HepG2 (cell line): ENCODE data around the gene COL26A1. TPM values are rescaled to one million over a fixed set of nuclear protein-coding genes. Genes with fewer than 3 reads are reported as not detected.

Source experiments
- ATAC-seq: fragments of 200-7000 bp; cut with Tn5 transposase; 3 replicates; pipeline ENCODE4 v1.9.1; 2020; ENCODE audit warnings: mild to moderate bottlenecking, moderate library complexity
- BruUV-seq: library from RNA; stranded (reverse); fragments of 400-500 nt; replicated peaks from 2 replicates; lab custom pipeline; 2021; lab: Mats Ljungman, UMichigan
- CTCF ChIA-PET: fragments of 300-600 bp; formaldehyde crosslinking; extraction: SDS; loops from one replicate; lab custom pipeline; 2021; ENCODE audit warnings: low total read pairs, inconsistent platforms, low intra/inter-chr PET ratio; lab: Yijun Ruan, JAX
- POLR2A ChIA-PET: fragments of 350-600 bp; sonication (Branson Sonifier 250); formaldehyde crosslinking; loops from one replicate; lab custom pipeline; 2020; ENCODE audit warnings: antibody characterized with exemption, inconsistent platforms; lab: Yijun Ruan, JAX
- DNase-seq: peaks from one replicate; pipeline ENCODE4 v3.0.0-alpha.2; 2015; ENCODE audit warnings: low spot score
- FAIRE-seq: peaks from 3 replicates; lab custom pipeline; 2011; peaks lifted over from hg19 to GRCh38; lab: Jason Lieb, UNC
- H2AFZ ChIP-seq: one replicate; pipeline ENCODE4 v1.6.1; 2011; ENCODE audit warnings: low read length, inconsistent platforms
- H3K27ac ChIP-seq: fragments of 300-600 bp; 3 replicates; pipeline ENCODE4 v1.8.0; 2011; ENCODE audit warnings: mixed run types, mild to moderate bottlenecking, mixed read lengths, low read length, inconsistent platforms; ENCODE audit not compliant: insufficient read depth; ENCODE audit errors: extremely low read length
- H3K27me3 ChIP-seq, 2 experiments: fragments of 200-600 bp in 1 of 2; 2 replicates in 1 of 2; 3 replicates in 1 of 2; pipeline versions ENCODE4 v1.6.0 to v1.8.0; 2011; ENCODE audit warnings: low read length in 2 of 2, mild to moderate bottlenecking in 2 of 2, moderate library complexity in 2 of 2, inconsistent platforms in 1 of 2; ENCODE audit not compliant: insufficient read depth in 2 of 2, control insufficient read depth in 1 of 2
- H3K36me3 ChIP-seq, 2 experiments: fragments of 200-600 bp in 1 of 2; replicated peaks in 1 of 2; 2 replicates in 1 of 2; 3 replicates in 1 of 2; pipeline versions ENCODE4 v1.5.1 to v1.8.0; 2011; ENCODE audit warnings: low read length in 2 of 2, inconsistent platforms in 1 of 2; ENCODE audit not compliant: insufficient read depth in 2 of 2, control insufficient read depth in 1 of 2
- H3K4me1 ChIP-seq: 2 replicates; pipeline ENCODE4 v1.5.1; 2012; ENCODE audit warnings: low read length, inconsistent platforms; ENCODE audit not compliant: insufficient read depth
- H3K4me2 ChIP-seq: 2 replicates; pipeline ENCODE4 v1.6.0; 2011; ENCODE audit warnings: low read depth, low read length, inconsistent platforms
- H3K4me3 ChIP-seq, 3 experiments: fragments of 200-600 bp in 1 of 3; sonication (generic), shearing (Covaris generic) in 1 of 3; replicated peaks in 1 of 3; 2 replicates each; pipeline ENCODE4 v1.5.1; 2011 to 2016; ENCODE audit warnings: low read length in 3 of 3, inconsistent platforms in 2 of 3, low read depth in 2 of 3, mild to moderate bottlenecking in 2 of 3, control low read depth in 1 of 3, mixed read lengths in 1 of 3; ENCODE audit not compliant: insufficient read depth in 1 of 3
- H3K79me2 ChIP-seq: one replicate; pipeline ENCODE4 v1.6.1; 2011; ENCODE audit warnings: low read length, inconsistent platforms; ENCODE audit not compliant: insufficient read depth
- H3K9ac ChIP-seq: 2 replicates; pipeline ENCODE4 v1.6.0; 2011; ENCODE audit warnings: mild to moderate bottlenecking, low read depth, low read length, inconsistent platforms; ENCODE audit not compliant: insufficient read depth
- H3K9me3 ChIP-seq: 2 replicates; pipeline ENCODE4 v1.5.1; 2012; ENCODE audit warnings: mild to moderate bottlenecking, low read length
- H4K20me1 ChIP-seq: 2 replicates; pipeline ENCODE4 v1.6.0; 2011; ENCODE audit warnings: inconsistent platforms, mild to moderate bottlenecking, low read length, moderate library complexity; ENCODE audit not compliant: insufficient read depth
- CEBPG ChIP-seq: IDR thresholded peaks from 2 replicates; pipeline ENCODE4 v1.6.1; 2016
- NFYB ChIP-seq: sonication (generic); formaldehyde crosslinking; IDR thresholded peaks from 2 replicates; pipeline ENCODE4 v1.4.0; 2020; ENCODE audit warnings: missing genetic modification reagents
- NFYC ChIP-seq: IDR thresholded peaks from 2 replicates; pipeline ENCODE4 v1.6.1; 2016; ENCODE audit warnings: missing genetic modification reagents, missing compliant biosample characterization
- SNAI1 ChIP-seq: sonication (generic); formaldehyde crosslinking; IDR thresholded peaks from 2 replicates; pipeline ENCODE4 v1.5.0; 2020; ENCODE audit warnings: mild to moderate bottlenecking, missing genetic modification reagents, borderline replicate concordance
- ZIK1 ChIP-seq: sonication (generic); formaldehyde crosslinking; IDR thresholded peaks from 2 replicates; pipeline ENCODE4 v1.5.0; 2020; ENCODE audit warnings: mild to moderate bottlenecking, low read depth, missing genetic modification reagents, borderline replicate concordance
- ZNF143 ChIP-seq: sonication (generic); formaldehyde crosslinking; IDR thresholded peaks from 2 replicates; pipeline ENCODE4 v1.4.0; 2020; ENCODE audit warnings: missing genetic modification reagents
- ZNF160 ChIP-seq: sonication (generic); formaldehyde crosslinking; IDR thresholded peaks from 2 replicates; pipeline ENCODE4 v1.8.0; 2022; ENCODE audit warnings: mild to moderate bottlenecking, inconsistent platforms, missing genetic modification reagents
- WGBS: methylation state at CpG from one replicate; pipeline ENCODE4 v1.1.6; 2017; ENCODE audit warnings: low lambda C conversion rate; 5-methylcytosine and 5-hydroxymethylcytosine counted together
- in situ Hi-C: cut with HindIII; loops from 2 replicates; pipeline ENCODE4 v1.10.0; 2017; ENCODE audit warnings: low pct_unique_long_range_greater_than_20kb; ENCODE audit not compliant: extremely low pct_ligation_motif_present
- intact Hi-C: fragments of 100-400 bp; cut with micrococcal nuclease; formaldehyde crosslinking; loops from one replicate; pipeline ENCODE4 v1.10.0; 2022; ENCODE audit not compliant: unreplicated experiment
- polyA plus RNA-seq, 8 experiments: library from polyadenylated mRNA; depleted of rRNA in 3 of 8; stranded (reverse) in 7 of 8; unstranded in 1 of 8; fragments of >200 nt; fragmentation: Illumina TruSeq in 4 of 8; extraction: Trizol in 4 of 8; gene quantifications; 2 replicates each; pipeline versions ENCODE4 v1.2.1 to v1.2.3, GENCODE V29; 2011 to 2016; ENCODE audit warnings: low read depth in 4 of 8, missing spikeins in 1 of 8, mixed read lengths in 1 of 8; ENCODE audit not compliant: insufficient read depth in 1 of 8
- total RNA-seq, 5 experiments: library from RNA; depleted of rRNA; stranded (reverse); fragments of >200 nt; fragmentation: Illumina TruSeq; extraction: Trizol; gene quantifications; 2 replicates each; pipeline ENCODE4 v1.2.3, GENCODE V29; 2016; ENCODE audit warnings: low read depth in 1 of 5
- TF ChIP-seq, protein P1 (sequence below): sonication (generic); formaldehyde crosslinking; IDR thresholded peaks from 2 replicates; pipeline ENCODE4 v1.5.0; 2020; ENCODE audit warnings: mild to moderate bottlenecking, missing genetic modification reagents

The COL26A1 gene
- total and polyA plus RNA-seq, 2 of the 13 experiments (the other 11 are each of a cell fraction or from before 2014, with no cell fraction given) = 7.8 to 9.2 TPM

DNA sequence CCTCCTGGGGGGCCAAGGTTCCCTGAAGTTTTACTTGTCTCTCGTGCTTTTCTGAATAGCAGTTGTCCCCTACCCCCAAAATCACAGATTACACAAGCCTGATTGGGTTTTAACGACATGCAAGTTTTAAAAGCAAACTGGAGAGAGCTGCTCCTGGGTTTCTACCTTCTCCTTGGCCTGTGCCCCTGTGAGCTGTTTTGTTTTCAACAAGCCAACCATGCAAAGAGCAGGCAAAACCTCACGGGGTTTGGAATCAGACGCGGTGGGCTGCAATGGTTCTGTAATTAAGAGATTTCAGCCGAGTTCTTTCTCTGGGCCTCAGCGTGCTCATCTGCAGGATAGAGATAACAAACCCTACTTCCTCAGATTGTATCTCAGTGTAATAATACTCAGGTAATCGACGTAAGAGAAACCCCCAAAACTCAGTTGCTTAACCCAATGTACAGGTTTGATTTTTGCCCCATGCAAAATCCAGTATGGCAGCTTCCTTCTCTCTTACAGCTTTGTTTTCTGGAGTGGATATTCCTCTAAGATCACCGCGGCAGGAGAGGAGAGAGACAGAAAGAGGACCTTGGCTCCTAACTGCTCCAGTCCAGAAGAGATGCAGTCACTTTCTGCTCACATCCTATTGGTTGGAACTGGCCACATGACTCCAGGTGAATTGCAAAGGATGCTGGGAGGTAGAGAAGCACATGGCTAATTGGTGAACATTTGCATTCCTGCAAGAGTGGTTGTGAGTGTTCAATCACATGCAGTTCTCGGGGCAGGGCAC is 224.4 kb downstream of the COL26A1 start:
- FAIRE-seq (no peak), ATAC-seq (no peak), DNase-seq (no peak)
- BruUV-seq = no TSS peak
- no peaks in the 10 kb centered on the region for H3K27me3 ChIP-seq
- POLR2A ChIA-PET = no interaction called here
- CTCF ChIA-PET = no interaction called here
- intact Hi-C loops (no loop called here), in situ Hi-C loops (no loop called here)
- peaks cover 12% of the 10 kb centered on the region for H3K9me3 ChIP-seq
- H3K36me3 ChIP-seq = no peaks in the 10 kb centered on the region
- no peak overlapping the region for H3K27ac ChIP-seq
- H3K4me3 ChIP-seq = no peak overlapping the region
- WGBS = 89% methylated on average over 12 of the region's 12 CpGs
- H2AFZ ChIP-seq = no peak overlapping the region
- no peaks in the 10 kb centered on the region for H4K20me1 ChIP-seq
- no peak overlapping the region for H3K9ac ChIP-seq
- no peak overlapping the region for H3K4me2 ChIP-seq
- H3K4me1 ChIP-seq = peaks cover 45% of the 10 kb centered on the region
- no peak for TF ChIP-seq ZIK1 (CRISPR knock-in tag)
- no peak for TF ChIP-seq ZNF160
- no peak for TF ChIP-seq SNAI1
- peak; percentile 25; the same call in 1 of the 2 replicates for TF ChIP-seq NFYB (CRISPR knock-in tag)
- TF ChIP-seq, protein P1, sequence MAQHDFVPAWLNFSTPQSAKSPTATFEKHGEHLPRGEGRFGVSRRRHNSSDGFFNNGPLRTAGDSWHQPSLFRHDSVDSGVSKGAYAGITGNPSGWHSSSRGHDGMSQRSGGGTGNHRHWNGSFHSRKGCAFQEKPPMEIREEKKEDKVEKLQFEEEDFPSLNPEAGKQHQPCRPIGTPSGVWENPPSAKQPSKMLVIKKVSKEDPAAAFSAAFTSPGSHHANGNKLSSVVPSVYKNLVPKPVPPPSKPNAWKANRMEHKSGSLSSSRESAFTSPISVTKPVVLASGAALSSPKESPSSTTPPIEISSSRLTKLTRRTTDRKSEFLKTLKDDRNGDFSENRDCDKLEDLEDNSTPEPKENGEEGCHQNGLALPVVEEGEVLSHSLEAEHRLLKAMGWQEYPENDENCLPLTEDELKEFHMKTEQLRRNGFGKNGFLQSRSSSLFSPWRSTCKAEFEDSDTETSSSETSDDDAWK (CRISPR knock-in tag) = no peak
- TF ChIP-seq ZNF143 (CRISPR knock-in tag) = peak; percentile 49
- no peak for TF ChIP-seq CEBPG (CRISPR knock-in tag)
- peak; percentile 45; the same call in 1 of the 2 replicates for TF ChIP-seq NFYC
- no peaks in the 10 kb centered on the region for H3K79me2 ChIP-seq
